ENCODE results near the gene ZEB2. TPM values are rescaled to one million over a fixed set of nuclear protein-coding genes. Genes with fewer than 3 reads are reported as not detected.

The ZEB2 gene
- total and polyA plus RNA-seq, 2 donors (not counting 3 experiments of a cell fraction or from before 2014, with no cell fraction given) = 17.9 to 49.6 TPM

- BruUV-seq (replicated peaks) = no TSS peak
- Histone ChIP-seq H3K9me1 (replicated peaks; ENCODE audit: control insufficient read depth, extremely low read depth, insufficient read depth, low read length) (no peaks in the 10 kb centered on the region), H3K4me1 (ENCODE audit: control insufficient read depth, extremely low read depth, insufficient read depth, low read length) (peaks cover 3% of the 10 kb centered on the region), H3K36me3 (ENCODE audit: control insufficient read depth in 2 of 2, extremely low read depth in 1 of 2, insufficient read depth in 2 of 2, low read length in 2 of 2) (no peaks in the 10 kb centered on the region), H3K27ac (ENCODE audit: insufficient read depth, low read depth, low read length) (no peak overlapping the region), H3K4me2 (ENCODE audit: insufficient read depth, low read length) (no peak overlapping the region), H4K20me1 (replicated peaks; ENCODE audit: control insufficient read depth, extremely low read depth, insufficient read depth, low read length) (no peaks in the 10 kb centered on the region), H3K27me3 (ENCODE audit: control insufficient read depth in 2 of 2, insufficient read depth in 2 of 2, low read length in 2 of 2) (no peaks in the 10 kb centered on the region), H3K9ac (replicated peaks; ENCODE audit: extremely low read depth, insufficient read depth, low read length) (no peak overlapping the region), H2AFZ (ENCODE audit: low read depth, low read length) (no peak overlapping the region), H3K4me3 (replicated peaks in 1 of 3; ENCODE audit: insufficient read depth in 1 of 3, low read depth in 1 of 3, low read length in 3 of 3) (no peak overlapping the region), H3K79me2 (ENCODE audit: control insufficient read depth, insufficient read depth, low read length) (no peaks in the 10 kb centered on the region), H3K9me3 (replicated peaks; ENCODE audit: control insufficient read depth, insufficient read depth, low read length) (no peaks in the 10 kb centered on the region)
- FAIRE-seq (no peak), DNase-seq (ENCODE audit: low read depth, low spot score) (no peak)
- TF ChIP-seq POLR2A (IDR thresholded peaks at IDR 0.05; ENCODE audit: low read depth, low read length) (no peak), MYC (IDR thresholded peaks at IDR 0.05; ENCODE audit: low read depth, low read length) (no peak), MAX (IDR thresholded peaks at IDR 0.05; ENCODE audit: insufficient read depth, insufficient read length) (no peak), FOS (IDR thresholded peaks at IDR 0.05; ENCODE audit: borderline replicate concordance, insufficient read depth, low read length) (no peak), JUN (IDR thresholded peaks at IDR 0.05; ENCODE audit: borderline replicate concordance, insufficient read depth, insufficient read length, low read depth) (no peak), EZH2 (IDR thresholded peaks at IDR 0.05; ENCODE audit: borderline replicate concordance, low read depth, low read length, severe bottlenecking) (no peak), POLR2AphosphoS5 (IDR thresholded peaks at IDR 0.05; ENCODE audit: insufficient read depth, low read depth, low read length) (no peak), GATA2 (IDR thresholded peaks at IDR 0.05; ENCODE audit: insufficient read depth, insufficient read length, low read depth, low read length) (no peak), CTCF (IDR thresholded peaks at IDR 0.05; ENCODE audit: extremely low read depth in 1 of 2, insufficient read depth in 1 of 2, low read depth in 1 of 2, low read length in 2 of 2) (no peak)
- ChIA-PET POLR2A (no interaction called here), CTCF (interaction anchor here (0.6 kb wide), 1 partner anchor 38 kb away, joined by 3 read pairs; no protein-coding TSS in a partner anchor)
- intact Hi-C loops (cut with micrococcal nuclease) = no loop called here
- dilution Hi-C loops (cut with MboI; ENCODE audit: extremely low pct_ligation_motif_present, low sequenced_read_pairs) = no loop called here
Observed at GRCh38 chr2:144383571-144384100, 136.3 kb downstream of the ZEB2 start.

Data from endothelial cell of umbilical vein (primary cell).